H1 (cell line): ENCODE data around the gene CERS3. TPM values are rescaled to one million over a fixed set of nuclear protein-coding genes. Genes with fewer than 3 reads are reported as not detected.

Experiments
- CTCF ChIA-PET: fragments of 300-600 bp; sonication (Branson Sonifier 250); formaldehyde crosslinking; loops from one replicate; lab custom pipeline; 2021; ENCODE audit not compliant: partially characterized antibody; lab: Charles Lee
- POLR2A ChIA-PET: fragments of 300-600 bp; sonication (Branson Sonifier 250); formaldehyde crosslinking; loops from one replicate; lab custom pipeline; 2021; ENCODE audit warnings: inconsistent platforms; ENCODE audit not compliant: partially characterized antibody; lab: Charles Lee
- DNase-seq, 2 experiments: peaks; one replicate each; pipeline versions ENCODE4 v3.0.0 to v3.0.0-alpha.2; 2010 to 2022; ENCODE audit warnings: low spot score in 2 of 2, low read depth in 1 of 2, mixed read lengths in 1 of 2
- FAIRE-seq: peaks from 2 replicates; lab custom pipeline; 2011; peaks lifted over from hg19 to GRCh38; lab: Jason Lieb, UNC
- H2AFZ ChIP-seq: 2 replicates; pipeline ENCODE4 v1.8.1; 2012; ENCODE audit warnings: low read length, inconsistent platforms
- H2AK5ac ChIP-seq: 2 replicates; pipeline ENCODE4 v1.6.1; 2013; ENCODE audit warnings: low read depth, low read length
- H2BK120ac ChIP-seq: replicated peaks from 2 replicates; pipeline ENCODE3; 2013; ENCODE audit warnings: low read depth, low read length, inconsistent platforms
- H2BK12ac ChIP-seq: 2 replicates; pipeline ENCODE4 v1.6.1; 2013; ENCODE audit warnings: low read depth, low read length
- H2BK15ac ChIP-seq: 2 replicates; pipeline ENCODE4 v1.6.1; 2013; ENCODE audit warnings: low read length
- H2BK20ac ChIP-seq: 2 replicates; pipeline ENCODE4 v1.6.1; 2013; ENCODE audit warnings: low read length
- H2BK5ac ChIP-seq: 2 replicates; pipeline ENCODE4 v1.6.1; 2013; ENCODE audit warnings: low read depth, low read length
- H3K14ac ChIP-seq: 2 replicates; pipeline ENCODE4 v1.6.1; 2013; ENCODE audit warnings: inconsistent platforms; ENCODE audit not compliant: insufficient read length
- H3K18ac ChIP-seq: 2 replicates; pipeline ENCODE4 v1.6.1; 2013; ENCODE audit warnings: low read length; ENCODE audit errors: extremely low read depth
- H3K23ac ChIP-seq: 2 replicates; pipeline ENCODE4 v1.6.1; 2013; ENCODE audit warnings: inconsistent platforms; ENCODE audit not compliant: insufficient read length
- H3K23me2 ChIP-seq: 2 replicates; pipeline ENCODE4 v1.6.1; 2013; ENCODE audit warnings: low read depth, low read length
- H3K27ac ChIP-seq: 2 replicates; pipeline ENCODE4 v1.6.1; 2011; ENCODE audit warnings: low read depth, low read length, inconsistent platforms
- H3K27me3 ChIP-seq, 4 experiments: replicated peaks in 1 of 4; 1 replicate in 1 of 4; 2 replicates in 3 of 4; pipeline versions ENCODE4 v1.6.1 to v1.8.1; 2011 to 2013; ENCODE audit warnings: low read length in 3 of 4, mild to moderate bottlenecking in 3 of 4, inconsistent platforms in 2 of 4, mixed read lengths in 2 of 4, moderate library complexity in 1 of 4; ENCODE audit not compliant: control insufficient read depth in 3 of 4, insufficient read depth in 3 of 4; ENCODE audit errors: extremely low read depth in 1 of 4
- H3K36me3 ChIP-seq, 4 experiments: 2 replicates each; pipeline versions ENCODE4 v1.6.1 to v1.8.1; 2011 to 2013; ENCODE audit warnings: mild to moderate bottlenecking in 4 of 4, low read length in 3 of 4, moderate library complexity in 2 of 4, control low read depth in 1 of 4, inconsistent platforms in 1 of 4; ENCODE audit not compliant: insufficient read depth in 4 of 4, control insufficient read depth in 2 of 4
- H3K4ac ChIP-seq: replicated peaks from 2 replicates; pipeline ENCODE3; 2013; ENCODE audit warnings: low read length, low read depth, mixed read lengths, inconsistent platforms; ENCODE audit not compliant: insufficient read length
- H3K4me1 ChIP-seq, 4 experiments: replicated peaks in 1 of 4; 1 replicate in 1 of 4; 2 replicates in 3 of 4; pipeline versions ENCODE4 v1.6.1 to v1.8.1; 2011 to 2013; ENCODE audit warnings: low read length in 3 of 4, inconsistent platforms in 2 of 4, mixed read lengths in 1 of 4; ENCODE audit not compliant: insufficient read depth in 4 of 4, control insufficient read depth in 3 of 4
- H3K4me2 ChIP-seq, 2 experiments: 2 replicates each; pipeline versions ENCODE4 v1.6.1 to v1.8.1; 2011 to 2013; ENCODE audit warnings: low read depth in 2 of 2, low read length in 2 of 2, control low read depth in 1 of 2, inconsistent platforms in 1 of 2, mild to moderate bottlenecking in 1 of 2; ENCODE audit not compliant: insufficient read depth in 1 of 2
- H3K4me3 ChIP-seq, 4 experiments: fragments of 200-600, 300-600 bp in 1 of 4; sonication (generic), shearing (Covaris generic), sonication (Bioruptor Twin) in 1 of 4; 2 replicates each; pipeline versions ENCODE4 v1.5.1 to v1.8.1; 2011 to 2016; ENCODE audit warnings: low read length in 4 of 4, low read depth in 3 of 4, control low read depth in 2 of 4, inconsistent platforms in 2 of 4, mild to moderate bottlenecking in 2 of 4, mixed read lengths in 1 of 4, moderate library complexity in 1 of 4; ENCODE audit not compliant: insufficient read depth in 2 of 4; ENCODE audit errors: extremely low read depth in 1 of 4
- H3K56ac ChIP-seq: replicated peaks from 2 replicates; pipeline ENCODE3; 2013; ENCODE audit warnings: low read depth, mild to moderate bottlenecking, mixed read lengths, low read length, inconsistent platforms; ENCODE audit not compliant: insufficient read length
- H3K79me1 ChIP-seq: 2 replicates; pipeline ENCODE4 v1.6.1; 2013; ENCODE audit warnings: low read depth, low read length, control low read depth
- H3K79me2 ChIP-seq, 2 experiments: 2 replicates each; pipeline versions ENCODE4 v1.6.1 to v1.8.1; 2012 to 2013; ENCODE audit warnings: low read length in 2 of 2, mild to moderate bottlenecking in 2 of 2, inconsistent platforms in 1 of 2; ENCODE audit not compliant: insufficient read depth in 2 of 2, control insufficient read depth in 1 of 2
- H3K9ac ChIP-seq, 4 experiments: replicated peaks in 1 of 4; 1 replicate in 1 of 4; 2 replicates in 3 of 4; pipeline versions ENCODE4 v1.6.1 to v1.8.1; 2011 to 2013; ENCODE audit warnings: low read depth in 3 of 4, low read length in 3 of 4, control low read depth in 2 of 4, mild to moderate bottlenecking in 2 of 4, moderate library complexity in 2 of 4, inconsistent platforms in 1 of 4; ENCODE audit errors: extremely low read depth in 1 of 4
- H3K9me3 ChIP-seq, 2 experiments: 2 replicates each; pipeline versions ENCODE4 v1.6.1 to v1.8.1; 2012 to 2013; ENCODE audit warnings: mild to moderate bottlenecking in 2 of 2, moderate library complexity in 2 of 2, control low read depth in 1 of 2, inconsistent platforms in 1 of 2, low read depth in 1 of 2, low read length in 1 of 2, mixed read lengths in 1 of 2; ENCODE audit not compliant: insufficient read depth in 2 of 2
- H4K20me1 ChIP-seq, 2 experiments: replicated peaks in 1 of 2; 2 replicates each; pipeline versions ENCODE3 to v1.8.1; 2011 to 2013; ENCODE audit warnings: inconsistent platforms in 2 of 2, low read length in 2 of 2, mild to moderate bottlenecking in 1 of 2; ENCODE audit not compliant: insufficient read depth in 2 of 2, control insufficient read depth in 1 of 2
- H4K5ac ChIP-seq: 2 replicates; pipeline ENCODE4 v1.6.1; 2013; ENCODE audit warnings: low read length, low read depth, mixed read lengths, inconsistent platforms; ENCODE audit not compliant: insufficient read length
- H4K8ac ChIP-seq: 2 replicates; pipeline ENCODE4 v1.8.0; 2013; ENCODE audit warnings: mild to moderate bottlenecking, moderate library complexity, low read length, inconsistent platforms; ENCODE audit not compliant: insufficient read depth; ENCODE audit errors: extremely low read depth
- H4K91ac ChIP-seq: replicated peaks from 2 replicates; pipeline ENCODE3; 2013; ENCODE audit warnings: low read length, mixed read lengths, inconsistent platforms; ENCODE audit not compliant: insufficient read length
- BACH1 ChIP-seq: IDR thresholded peaks from 2 replicates; pipeline ENCODE4 v1.6.1; 2012; ENCODE audit warnings: low read length, improper control_type of control experiment
- BCL11A ChIP-seq, 2 experiments: IDR thresholded peaks; one replicate each; pipeline ENCODE4 v1.6.1; 2011; ENCODE audit warnings: low read depth in 2 of 2, low read length in 2 of 2, mild to moderate bottlenecking in 2 of 2
- CHD1 ChIP-seq: IDR thresholded peaks from 2 replicates; pipeline ENCODE4 v1.6.1; 2012; ENCODE audit warnings: low read depth, low read length, improper control_type of control experiment
- CTBP2 ChIP-seq: IDR thresholded peaks from 2 replicates; pipeline ENCODE4 v1.7.0; 2011; ENCODE audit warnings: borderline replicate concordance, mild to moderate bottlenecking, moderate library complexity, mixed read lengths, low read length; ENCODE audit not compliant: insufficient read depth, insufficient read length
- MAX ChIP-seq: IDR thresholded peaks from 2 replicates; pipeline ENCODE4 v1.6.1; 2012; ENCODE audit warnings: inconsistent platforms
- POLR2AphosphoS5 ChIP-seq: IDR thresholded peaks from 2 replicates; pipeline ENCODE4 v1.6.1; 2011; ENCODE audit warnings: low read depth, low read length
- WGBS, 2 experiments: shearing (Covaris generic) in 1 of 2; methylation state at CpG; one replicate each; pipeline versions ENCODE4 v1.1.6 to v1.1.7; 2013 to 2015; ENCODE audit warnings: low lambda C conversion rate in 2 of 2, mixed read lengths in 2 of 2, inconsistent platforms in 1 of 2, low coverage in 1 of 2, missing lambda C conversion rate in 1 of 2; ENCODE audit not compliant: insufficient replicate concordance in 2 of 2, insufficient coverage in 1 of 2, insufficient read length in 1 of 2; ENCODE audit errors: extremely low coverage in 1 of 2, missing lambda C conversion rate in 1 of 2; 5-methylcytosine and 5-hydroxymethylcytosine counted together
- polyA plus RNA-seq, 7 experiments: library from polyadenylated mRNA; depleted of rRNA in 3 of 7; stranded (reverse) in 5 of 7; unstranded in 2 of 7; fragments of >200 nt in 5 of 7; fragments of 200-250 nt in 2 of 7; gene quantifications; 1 replicate in 5 of 7; 2 replicates in 1 of 7; 4 replicates in 1 of 7; pipeline versions ENCODE4 v1.2.1 to v1.2.3, GENCODE V29; 2011 to 2013; ENCODE audit warnings: missing spikeins in 2 of 7, mixed read lengths in 2 of 7
- total RNA-seq: library from RNA; stranded (reverse); fragmentation: NEBNext Ultra II Directional; extraction: Animal tissue kit (Norgen Biotek cat#: 25700); gene quantifications from 2 replicates; pipeline ENCODE4 v1.2.1, GENCODE V29; 2021

The CERS3 gene
- total and polyA plus RNA-seq, 2 of the 8 experiments (the other 6 are each of a cell fraction or from before 2014, with no cell fraction given), result 0.62 TPM; not detected in 1

GRCh38 chr15:100437261-100437660 is 91.5 kb downstream of the CERS3 start:
- Histone ChIP-seq H3K23me2 (no peaks in the 10 kb centered on the region), H3K27ac (no peak overlapping the region), H2BK5ac (no peak overlapping the region), H3K9me3 (peaks cover 38 to 40% of the 10 kb centered on the region in 2 experiments), H3K9ac (no peak overlapping the region), H2AFZ (no peak overlapping the region), H3K23ac (no peak overlapping the region), H4K91ac (no peak overlapping the region)
- no peak for FAIRE-seq
- TF ChIP-seq POLR2AphosphoS5, result no peak
- TF ChIP-seq MAX, result no peak
- no peak for TF ChIP-seq CTBP2
- no peak for TF ChIP-seq BCL11A (IDR thresholded peaks at IDR 0.05; ENCODE audit: low read depth in 2 of 2, low read length in 2 of 2)
- TF ChIP-seq BACH1, result no peak
- no peak for TF ChIP-seq CHD1
- TF ChIP-seq, all 59 proteins: peak for 0
- H2BK12ac ChIP-seq, result no peak overlapping the region
- no peak overlapping the region for H4K5ac ChIP-seq
- H2BK20ac ChIP-seq, result no peak overlapping the region
- CTCF ChIA-PET, result interaction anchor here (1.4 kb wide), 1 partner anchor 27 kb away, joined by 3 read pairs; no protein-coding TSS in a partner anchor
- no peak overlapping the region for H3K56ac ChIP-seq
- no peak overlapping the region for H3K4me2 ChIP-seq
- 92% methylated on average over 3 of the region's 3 CpGs; no CpG with 5 or more reads in 1 of the 2 experiments for WGBS, 2 experiments
- H3K4me3 ChIP-seq, result no peak overlapping the region
- no peaks in the 10 kb centered on the region for H3K27me3 ChIP-seq
- no peaks in the 10 kb centered on the region for H4K20me1 ChIP-seq
- POLR2A ChIA-PET, result no interaction called here
- H3K4me1 ChIP-seq, result no peaks in the 10 kb centered on the region
- H2BK120ac ChIP-seq, result no peak overlapping the region
- no peak for DNase-seq
- no peak overlapping the region for H3K14ac ChIP-seq
- no peak overlapping the region for H2AK5ac ChIP-seq
- no peaks in the 10 kb centered on the region for H3K79me2 ChIP-seq
- H3K4ac ChIP-seq, result no peak overlapping the region
- H3K79me1 ChIP-seq, result no peaks in the 10 kb centered on the region
- H3K18ac ChIP-seq, result no peak overlapping the region
- no peaks in the 10 kb centered on the region for H3K36me3 ChIP-seq
- no peak overlapping the region for H4K8ac ChIP-seq
- no peak overlapping the region for H2BK15ac ChIP-seq
